ENCODE measurements around the gene TNS1.

TNS1 gene

GRCh38 chr2:217954469-217954868, 48.3 kb downstream of the TNS1 start:
- ATAC-seq (replicated peaks), result no peak
- Mint-ChIP-seq H3K36me3 (ENCODE audit: insufficient read depth) (peaks cover 6% of the 10 kb centered on the region), H3K9me3 (no peaks in the 10 kb centered on the region), H3K4me3 (no peak overlapping the region), H3K4me1 (ENCODE audit: low read depth in 2 of 2) (no peaks in the 10 kb centered on the region), H3K27me3 (peaks cover 71 to 73% of the 10 kb centered on the region in 2 donors), H3K27ac (no peak overlapping the region)
- DNase-seq, result no peak

GRCh38 chr2:217954051-217954450, 48.7 kb downstream of the TNS1 start:
- DNase-seq (no peak), ATAC-seq (replicated peaks) (no peak)
- Mint-ChIP-seq H3K36me3 (ENCODE audit: insufficient read depth) (peaks cover 6% of the 10 kb centered on the region), H3K27ac (no peak overlapping the region), H3K9me3 (no peaks in the 10 kb centered on the region), H3K27me3 (peaks cover 73 to 78% of the 10 kb centered on the region in 2 donors), H3K4me3 (no peak overlapping the region), H3K4me1 (ENCODE audit: low read depth in 2 of 2) (no peaks in the 10 kb centered on the region)

GRCh38 chr2:217953531-217953932, 49.3 kb downstream of the TNS1 start:
- ATAC-seq (replicated peaks), result no peak
- DNase-seq, result no peak
- Mint-ChIP-seq H3K4me3 (no peak overlapping the region), H3K4me1 (ENCODE audit: low read depth in 2 of 2) (no peaks in the 10 kb centered on the region), H3K27ac (no peak overlapping the region), H3K36me3 (ENCODE audit: insufficient read depth) (peaks cover 6% of the 10 kb centered on the region), H3K27me3 (peaks cover 77 to 83% of the 10 kb centered on the region in 2 donors), H3K9me3 (no peaks in the 10 kb centered on the region)

- peaks cover 79 to 87% of the 10 kb centered on the region in 2 donors for H3K27me3 Mint-ChIP-seq
- no peak for ATAC-seq (replicated peaks)
- no peaks in the 10 kb centered on the region for H3K9me3 Mint-ChIP-seq
- peaks cover 6% of the 10 kb centered on the region for H3K36me3 Mint-ChIP-seq (ENCODE audit: insufficient read depth)
- no peak for DNase-seq
- no peaks in the 10 kb centered on the region for H3K4me1 Mint-ChIP-seq (ENCODE audit: low read depth in 2 of 2)
- no peak overlapping the region for H3K4me3 Mint-ChIP-seq
- no peak overlapping the region for H3K27ac Mint-ChIP-seq
Measured at GRCh38 chr2:217953011-217953481, 49.7 kb downstream of the TNS1 start.

GRCh38 chr2:217952409-217952808, 50.4 kb downstream of the TNS1 start:
- ATAC-seq (replicated peaks) (no peak), DNase-seq (no peak)
- peaks cover 79 to 92% of the 10 kb centered on the region in 2 donors for H3K27me3 Mint-ChIP-seq
- H3K27ac Mint-ChIP-seq, result no peak overlapping the region
- no peaks in the 10 kb centered on the region for H3K4me1 Mint-ChIP-seq (ENCODE audit: low read depth in 2 of 2)
- H3K36me3 Mint-ChIP-seq (ENCODE audit: insufficient read depth), result peaks cover 6% of the 10 kb centered on the region
- H3K4me3 Mint-ChIP-seq, result no peak overlapping the region
- H3K9me3 Mint-ChIP-seq, result no peaks in the 10 kb centered on the region

- peaks cover 78 to 92% of the 10 kb centered on the region in 2 donors for H3K27me3 Mint-ChIP-seq
Measured at GRCh38 chr2:217951521-217952247, 51.1 kb downstream of the TNS1 start.

GRCh38 chr2:217951091-217951490, 51.7 kb downstream of the TNS1 start:
- H3K9me3 Mint-ChIP-seq, result no peaks in the 10 kb centered on the region
- peaks cover 0 to 1% of the 10 kb centered on the region in 2 donors for H3K4me1 Mint-ChIP-seq (ENCODE audit: low read depth in 2 of 2)
- DNase-seq (no peak), ATAC-seq (replicated peaks) (no peak)
- peaks cover 6% of the 10 kb centered on the region for H3K36me3 Mint-ChIP-seq (ENCODE audit: insufficient read depth)
- H3K27me3 Mint-ChIP-seq, result peaks cover 75 to 92% of the 10 kb centered on the region in 2 donors
- H3K27ac Mint-ChIP-seq, result no peak overlapping the region
- no peak overlapping the region for H3K4me3 Mint-ChIP-seq

More at GRCh38 chr2:217951521-217952247, 51.1 kb downstream of the TNS1 start:
- H3K4me3 Mint-ChIP-seq, result no peak overlapping the region
- peaks cover 6% of the 10 kb centered on the region for H3K36me3 Mint-ChIP-seq (ENCODE audit: insufficient read depth)
- DNase-seq, result no peak
- no peak for ATAC-seq (replicated peaks)
- no peaks in the 10 kb centered on the region for H3K9me3 Mint-ChIP-seq
- no peaks in the 10 kb centered on the region for H3K4me1 Mint-ChIP-seq (ENCODE audit: low read depth in 2 of 2)
- H3K27ac Mint-ChIP-seq, result no peak overlapping the region

GRCh38 chr2:217950401-217950871, 52.4 kb downstream of the TNS1 start:
- ATAC-seq (replicated peaks), result no peak
- peaks cover 0 to 2% of the 10 kb centered on the region in 2 donors for H3K4me1 Mint-ChIP-seq (ENCODE audit: low read depth in 2 of 2)
- no peak overlapping the region for H3K27ac Mint-ChIP-seq
- H3K4me3 Mint-ChIP-seq, result no peak overlapping the region
- peaks cover 73 to 92% of the 10 kb centered on the region in 2 donors for H3K27me3 Mint-ChIP-seq
- no peaks in the 10 kb centered on the region for H3K9me3 Mint-ChIP-seq
- H3K36me3 Mint-ChIP-seq (ENCODE audit: insufficient read depth), result peaks cover 3% of the 10 kb centered on the region
- DNase-seq, result no peak

- ATAC-seq (replicated peaks), result no peak
- Mint-ChIP-seq H3K9me3 (no peaks in the 10 kb centered on the region), H3K27me3 (peaks cover 70 to 82% of the 10 kb centered on the region in 2 donors), H3K36me3 (ENCODE audit: insufficient read depth) (peaks cover 3% of the 10 kb centered on the region), H3K4me1 (ENCODE audit: low read depth in 2 of 2) (peaks cover 0 to 2% of the 10 kb centered on the region in 2 donors), H3K4me3 (no peak overlapping the region), H3K27ac (no peak overlapping the region)
- no peak for DNase-seq
Measured at GRCh38 chr2:217949447-217949846, 53.3 kb downstream of the TNS1 start.

- no peak for DNase-seq
- peaks cover 3% of the 10 kb centered on the region for H3K36me3 Mint-ChIP-seq (ENCODE audit: insufficient read depth)
- no peak for ATAC-seq (replicated peaks)
- H3K27ac Mint-ChIP-seq, result no peak overlapping the region
- H3K4me1 Mint-ChIP-seq (ENCODE audit: low read depth in 2 of 2), result peaks cover 0 to 2% of the 10 kb centered on the region in 2 donors
- H3K9me3 Mint-ChIP-seq, result no peaks in the 10 kb centered on the region
- H3K27me3 Mint-ChIP-seq, result peaks cover 71 to 79% of the 10 kb centered on the region in 2 donors
- H3K4me3 Mint-ChIP-seq, result no peak overlapping the region
Measured at GRCh38 chr2:217948897-217949296, 53.9 kb downstream of the TNS1 start.

- no peak overlapping the region for H3K4me3 Mint-ChIP-seq
- no peaks in the 10 kb centered on the region for H3K9me3 Mint-ChIP-seq
- ATAC-seq (replicated peaks) (no peak), DNase-seq (no peak)
- H3K36me3 Mint-ChIP-seq (ENCODE audit: insufficient read depth), result peaks cover 3% of the 10 kb centered on the region
- peaks cover 0 to 2% of the 10 kb centered on the region in 2 donors for H3K4me1 Mint-ChIP-seq (ENCODE audit: low read depth in 2 of 2)
- H3K27me3 Mint-ChIP-seq, result peaks cover 71 to 79% of the 10 kb centered on the region in 2 donors
- H3K27ac Mint-ChIP-seq, result no peak overlapping the region
Measured at GRCh38 chr2:217948351-217948791, 54.4 kb downstream of the TNS1 start.

- Mint-ChIP-seq H3K27me3 (peaks cover 68 to 78% of the 10 kb centered on the region in 2 donors), H3K9me3 (no peaks in the 10 kb centered on the region), H3K4me1 (ENCODE audit: low read depth in 2 of 2) (peaks cover 0 to 2% of the 10 kb centered on the region in 2 donors), H3K36me3 (ENCODE audit: insufficient read depth) (peaks cover 3% of the 10 kb centered on the region), H3K27ac (no peak overlapping the region), H3K4me3 (no peak overlapping the region)
- DNase-seq (no peak), ATAC-seq (replicated peaks) (no peak)
Measured at GRCh38 chr2:217947383-217948350, 55.1 kb downstream of the TNS1 start.

GRCh38 chr2:217946051-217946450, 56.7 kb downstream of the TNS1 start:
- Mint-ChIP-seq H3K36me3 (ENCODE audit: insufficient read depth) (no peaks in the 10 kb centered on the region), H3K27me3 (peaks cover 68 to 78% of the 10 kb centered on the region in 2 donors)

More at GRCh38 chr2:217946051-217946450, 56.7 kb downstream of the TNS1 start:
- DNase-seq, result no peak
- H3K4me3 Mint-ChIP-seq, result no peak overlapping the region
- no peak overlapping the region for H3K27ac Mint-ChIP-seq
- ATAC-seq (replicated peaks), result no peak
- H3K4me1 Mint-ChIP-seq (ENCODE audit: low read depth in 2 of 2), result peaks cover 0 to 2% of the 10 kb centered on the region in 2 donors
- H3K9me3 Mint-ChIP-seq, result no peaks in the 10 kb centered on the region
